MCF 10A (cell line): ENCODE data around the gene HYAL4. TPM values are rescaled to one million over a fixed set of nuclear protein-coding genes. Genes with fewer than 3 reads are reported as not detected.
"Not testable (repeated sequence)": the region's sequence is repeated elsewhere in the genome, so short reads cannot be mapped to it uniquely, and the experiment has no call there.

ENCODE experiments used
- BruUV-seq: library from RNA; stranded (reverse); fragments of 400-500 nt; replicated peaks from 2 replicates; lab custom pipeline; 2021; lab: Mats Ljungman, UMichigan
- CTCF ChIA-PET: fragments of 300-600 bp; sonication (Branson Sonifier 250); formaldehyde crosslinking; extraction: SDS; loops from one replicate; lab custom pipeline; 2021; ENCODE audit warnings: antibody characterized with exemption, inconsistent platforms; lab: Yijun Ruan, JAX
- POLR2A ChIA-PET: fragments of 300-600, 350-650 bp; sonication (Branson Sonifier 250); formaldehyde crosslinking; extraction: SDS; loops from one replicate; lab custom pipeline; 2020; ENCODE audit warnings: antibody characterized with exemption, inconsistent platforms; lab: Yijun Ruan, JAX
- DNase-seq: peaks from one replicate; pipeline ENCODE4 v3.0.0-alpha.2; 2018; ENCODE audit not compliant: unreplicated experiment
- H3K27ac Mint-ChIP-seq: one replicate; pipeline ENCODE4 v1.8.0; 2022; ENCODE audit warnings: mild to moderate bottlenecking, low read depth, mixed read lengths; ENCODE audit not compliant: unreplicated experiment
- H3K27me3 Mint-ChIP-seq: one replicate; pipeline ENCODE4 v1.8.0; 2022; ENCODE audit warnings: mixed read lengths; ENCODE audit not compliant: insufficient read depth, unreplicated experiment
- H3K36me3 Mint-ChIP-seq: one replicate; pipeline ENCODE4 v1.8.0; 2022; ENCODE audit warnings: mild to moderate bottlenecking, moderate library complexity, mixed read lengths; ENCODE audit not compliant: insufficient read depth, unreplicated experiment
- H3K4me1 Mint-ChIP-seq: one replicate; pipeline ENCODE4 v1.8.0; 2022; ENCODE audit warnings: mixed read lengths; ENCODE audit not compliant: insufficient read depth, unreplicated experiment
- H3K4me3 Mint-ChIP-seq: one replicate; pipeline ENCODE4 v1.8.0; 2022; ENCODE audit warnings: mild to moderate bottlenecking, moderate library complexity, mixed read lengths; ENCODE audit not compliant: unreplicated experiment
- H3K9me3 Mint-ChIP-seq: one replicate; pipeline ENCODE4 v1.8.0; 2022; ENCODE audit warnings: mixed read lengths; ENCODE audit not compliant: unreplicated experiment
- CTCF ChIP-seq: fragments of 200-600 bp; IDR thresholded peaks from one replicate; pipeline ENCODE4 v1.8.0; 2022; ENCODE audit warnings: antibody characterized with exemption, mild to moderate bottlenecking; ENCODE audit not compliant: unreplicated experiment
- intact Hi-C: fragments of 100-400 bp; cut with micrococcal nuclease; formaldehyde crosslinking; loops from 2 replicates; pipeline ENCODE4 v1.14.1; 2022
- total RNA-seq: library from RNA; stranded (reverse); gene quantifications from 2 replicates; pipeline ENCODE4 v1.2.3, GENCODE V29; 2022

HYAL4 gene
- total RNA-seq, 1 experiment from 2014 or later, result not detected

GRCh38 chr7:123856428-123856827, 11.5 kb downstream of the HYAL4 start:
- H3K4me3 Mint-ChIP-seq, H3K27me3 Mint-ChIP-seq, BruUV-seq, H3K4me1 Mint-ChIP-seq, intact Hi-C loops, DNase-seq, H3K27ac Mint-ChIP-seq, H3K36me3 Mint-ChIP-seq: not testable (repeated sequence)
- ChIA-PET POLR2A (interaction anchor here (0.7 kb wide), 1 partner anchor 25 kb away, joined by 3 read pairs; no protein-coding TSS in a partner anchor), CTCF (interaction anchor here (0.9 to 4.4 kb wide), 2 partner anchors 9 to 107 kb away, joined by 3 to 22 read pairs; partner anchors contain the start of gene WASL)
- H3K9me3 Mint-ChIP-seq, result peaks cover 12% of the 10 kb centered on the region

- Mint-ChIP-seq H3K9me3 (no peaks in the 10 kb centered on the region), H3K27me3 (no peaks in the 10 kb centered on the region), H3K36me3 (no peaks in the 10 kb centered on the region), H3K4me3 (no peak overlapping the region), H3K4me1 (peaks cover 16% of the 10 kb centered on the region), H3K27ac (no peak overlapping the region)
- ChIA-PET POLR2A (interaction anchor here (0.9 kb wide), 1 partner anchor 42 kb away, joined by 4 read pairs; no protein-coding TSS in a partner anchor), CTCF (interaction anchor here (0.5 to 2.0 kb wide), 4 partner anchors 9 to 63 kb away, joined by 3 to 7 read pairs (median 4); partner anchors contain the start of gene HYAL4)
- DNase-seq, result no peak
- BruUV-seq, result no TSS peak
- no peak for TF ChIP-seq CTCF
- intact Hi-C loops, result no loop called here
Observed at GRCh38 chr7:123860848-123861247, 15.9 kb downstream of the HYAL4 start.

GRCh38 chr7:123862775-123863174, 17.8 kb downstream of the HYAL4 start:
- Mint-ChIP-seq H3K27ac (no peak overlapping the region), H3K4me1 (peaks cover 16% of the 10 kb centered on the region), H3K4me3 (no peak overlapping the region), H3K36me3 (no peaks in the 10 kb centered on the region), H3K27me3 (no peaks in the 10 kb centered on the region), H3K9me3 (peaks cover 6% of the 10 kb centered on the region)
- intact Hi-C loops, result no loop called here
- CTCF ChIA-PET, result no interaction called here
- TF ChIP-seq CTCF, result no peak
- POLR2A ChIA-PET, result interaction anchor here (0.8 kb wide), 1 partner anchor 66 kb away, joined by 3 read pairs; no protein-coding TSS in a partner anchor
- no TSS peak for BruUV-seq
- no peak for DNase-seq

- H3K27me3 Mint-ChIP-seq, result no peaks in the 10 kb centered on the region
- H3K4me1 Mint-ChIP-seq, result peaks cover 16% of the 10 kb centered on the region
- intact Hi-C loops, result no loop called here
- no TSS peak for BruUV-seq
- H3K36me3 Mint-ChIP-seq, result no peaks in the 10 kb centered on the region
- no peak overlapping the region for H3K4me3 Mint-ChIP-seq
- DNase-seq, result no peak
- peaks cover 6% of the 10 kb centered on the region for H3K9me3 Mint-ChIP-seq
- no peak for TF ChIP-seq CTCF
- no peak overlapping the region for H3K27ac Mint-ChIP-seq
- ChIA-PET POLR2A (interaction anchor here (0.6 to 3.5 kb wide), 3 partner anchors 9 to 115 kb away, joined by 4 to 58 read pairs (median 6); partner anchors contain the start of gene WASL), CTCF (interaction anchor here (1.1 to 3.9 kb wide), 10 partner anchors 9 to 497 kb away, joined by 3 to 146 read pairs (median 8); no protein-coding TSS in a partner anchor)
Observed at GRCh38 chr7:123863461-123863860, 18.5 kb downstream of the HYAL4 start.
